Hematopoietic multipotent progenitor cell treated with erythropoietin and hydrocortisone succinate and interleukin-3 and kit ligand, for 17 days (in vitro differentiated cells): Measurements from ENCODE around the gene MBD6.

Source experiments
- DNase-seq: peaks from one replicate; pipeline ENCODE4 v3.0.0-alpha.2; 2015; ENCODE audit warnings: low spot score

Gene MBD6

GRCh38 chr12:57528831-57529555, 6.4 kb downstream of the MBD6 start:
- no peak for DNase-seq

- no peak for DNase-seq
Observed at GRCh38 chr12:57529831-57530230, 7.2 kb downstream of the MBD6 start.

- DNase-seq = no peak
Observed at GRCh38 chr12:57530396-57531142, 7.9 kb downstream of the MBD6 start.

- no peak for DNase-seq
Observed at GRCh38 chr12:57531836-57532235, 9.2 kb downstream of the MBD6 start.

DNA sequence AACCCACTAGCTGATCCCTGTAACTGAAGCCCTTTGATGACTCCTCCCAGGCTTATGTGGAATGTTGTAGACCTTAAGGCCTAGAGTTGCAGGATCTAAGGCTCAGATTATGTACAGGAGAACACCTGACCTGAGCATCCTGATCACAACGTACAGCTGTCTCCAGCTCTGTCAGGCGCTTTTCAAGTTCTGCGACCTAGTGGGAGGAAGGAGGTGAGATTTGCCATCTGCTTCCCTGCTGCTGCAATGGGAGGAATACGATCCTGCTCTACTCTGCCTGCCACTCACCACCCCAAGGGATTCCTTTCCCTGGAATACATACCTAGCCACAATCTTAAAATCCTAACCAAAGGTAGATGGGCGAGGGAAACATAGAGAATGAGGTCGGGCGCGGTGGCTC, 10.5 kb downstream of the MBD6 start:
- DNase-seq = no peak

- no peak for DNase-seq
Observed at GRCh38 chr12:57534250-57534649, 11.6 kb downstream of the MBD6 start.

- DNase-seq = no peak
Observed at GRCh38 chr12:57534991-57535543, 12.4 kb downstream of the MBD6 start.

DNA sequence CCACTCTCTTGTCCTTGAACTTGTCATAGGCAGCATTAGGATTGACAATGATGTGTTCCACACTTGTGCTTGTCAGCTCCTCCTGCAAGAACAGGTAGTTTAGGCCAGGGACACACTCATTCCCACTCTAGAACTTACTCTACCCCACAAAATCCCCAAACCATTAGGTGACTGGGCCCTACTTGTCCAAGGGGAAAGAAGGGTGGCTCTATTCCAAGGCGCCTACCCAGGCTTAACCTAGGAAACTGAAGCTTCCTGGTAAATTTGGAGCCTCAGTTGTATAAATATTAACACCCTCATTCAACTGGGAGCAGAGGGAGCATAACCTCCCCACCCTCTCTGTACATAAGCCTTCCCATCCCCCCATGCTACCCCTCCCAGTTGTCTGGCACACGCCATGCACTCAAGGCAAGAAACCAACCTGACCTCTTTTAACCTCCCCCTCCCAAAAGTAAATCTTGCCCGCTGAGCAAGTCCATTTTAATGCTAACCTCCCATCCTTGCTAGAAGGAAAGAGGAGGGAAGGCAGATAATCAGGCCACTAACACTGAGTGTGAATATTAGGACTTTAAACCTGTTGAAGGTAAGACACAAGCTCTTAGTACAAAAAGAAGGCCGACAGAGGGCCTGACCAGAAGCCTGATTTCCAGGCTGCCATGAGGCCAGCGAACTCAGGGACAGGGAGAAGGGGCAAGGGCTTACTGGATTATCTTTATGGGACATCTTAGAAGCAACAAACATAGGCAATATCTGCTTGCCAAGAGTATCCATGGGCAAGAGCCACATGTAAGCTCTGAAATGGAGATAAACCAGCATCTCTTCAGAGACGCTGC, 13.4 kb downstream of the MBD6 start:
- DNase-seq = no peak

DNA sequence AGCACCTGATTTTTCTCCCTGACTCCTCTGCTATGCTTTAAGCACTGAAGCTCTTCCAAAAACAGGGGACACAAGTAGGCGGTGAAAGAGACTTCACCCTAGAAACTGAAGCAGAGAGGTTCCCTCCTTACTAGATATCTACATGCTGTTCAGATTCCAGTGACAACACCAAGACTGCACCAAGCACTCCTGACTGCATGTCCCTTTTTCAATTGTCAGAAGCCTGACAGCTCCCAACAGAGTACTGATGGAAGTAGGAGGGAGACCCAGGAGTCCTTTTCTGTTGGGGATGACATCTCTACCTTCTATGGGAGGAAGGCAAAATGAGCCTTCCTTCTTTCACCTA, 13.9 kb downstream of the MBD6 start:
- no peak for DNase-seq

- peak; percentile 44 for DNase-seq
Observed at GRCh38 chr12:57539134-57539768, 16.6 kb downstream of the MBD6 start.

DNA sequence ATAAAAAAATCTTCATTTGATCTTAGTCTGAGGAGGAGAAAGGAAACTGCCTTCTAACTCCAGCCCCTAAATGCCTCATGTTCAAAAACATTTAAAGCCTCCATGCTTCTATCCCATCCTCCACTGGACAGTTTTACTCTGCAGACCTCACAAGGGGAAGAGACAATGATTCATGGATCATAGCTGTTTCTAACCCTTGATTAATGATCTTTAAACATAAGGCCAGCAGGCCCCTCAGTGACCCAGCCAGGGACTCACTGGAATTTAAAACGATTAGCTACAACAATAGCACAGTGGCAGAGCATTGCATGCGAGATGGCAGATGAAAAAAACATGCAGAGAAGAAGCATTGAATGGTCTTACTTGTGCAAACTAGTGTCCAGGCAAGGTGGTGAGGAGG, 18.4 kb downstream of the MBD6 start:
- no peak for DNase-seq

DNA sequence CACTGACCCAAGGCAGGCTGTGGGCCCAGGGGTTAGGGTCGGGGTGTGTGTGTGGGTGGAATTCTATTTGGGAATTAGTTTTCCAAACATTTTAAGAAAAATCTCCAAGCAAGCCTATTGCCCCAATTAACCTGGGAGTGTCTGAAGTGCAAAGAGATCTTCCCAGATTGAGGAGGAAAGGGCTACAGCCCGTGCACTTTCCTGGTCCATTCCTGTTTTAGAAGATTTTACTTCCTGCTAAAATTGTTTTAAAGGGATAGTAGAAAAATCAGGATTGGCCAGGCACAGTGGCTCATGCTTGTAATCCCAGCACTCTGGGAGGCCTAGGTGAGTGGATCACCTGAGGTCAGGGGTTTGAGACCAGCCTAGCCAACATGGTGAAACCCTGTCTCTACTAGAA, 19.1 kb downstream of the MBD6 start:
- DNase-seq = no peak

DNA sequence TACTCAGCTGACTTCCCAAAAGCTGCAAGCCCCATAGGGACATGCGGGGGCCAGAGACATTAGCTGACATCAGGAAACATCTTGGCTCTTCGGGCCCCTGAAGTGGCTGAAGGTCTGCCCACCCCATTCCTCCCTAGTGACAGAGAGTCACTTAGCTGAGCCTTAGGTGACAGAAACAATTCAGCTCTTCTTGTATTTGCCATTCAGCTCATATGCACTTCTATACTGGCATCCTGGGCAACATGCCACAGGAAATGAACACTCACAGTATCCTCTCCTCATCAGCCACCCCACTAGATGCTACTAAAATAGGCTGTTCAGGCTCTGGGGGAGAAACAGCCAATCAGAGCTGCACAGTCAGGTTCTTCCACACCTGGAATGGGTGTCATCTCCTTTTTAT, 21.0 kb downstream of the MBD6 start:
- no peak for DNase-seq

- no peak for DNase-seq
Observed at GRCh38 chr12:57545809-57546437, 23.3 kb downstream of the MBD6 start.

DNA sequence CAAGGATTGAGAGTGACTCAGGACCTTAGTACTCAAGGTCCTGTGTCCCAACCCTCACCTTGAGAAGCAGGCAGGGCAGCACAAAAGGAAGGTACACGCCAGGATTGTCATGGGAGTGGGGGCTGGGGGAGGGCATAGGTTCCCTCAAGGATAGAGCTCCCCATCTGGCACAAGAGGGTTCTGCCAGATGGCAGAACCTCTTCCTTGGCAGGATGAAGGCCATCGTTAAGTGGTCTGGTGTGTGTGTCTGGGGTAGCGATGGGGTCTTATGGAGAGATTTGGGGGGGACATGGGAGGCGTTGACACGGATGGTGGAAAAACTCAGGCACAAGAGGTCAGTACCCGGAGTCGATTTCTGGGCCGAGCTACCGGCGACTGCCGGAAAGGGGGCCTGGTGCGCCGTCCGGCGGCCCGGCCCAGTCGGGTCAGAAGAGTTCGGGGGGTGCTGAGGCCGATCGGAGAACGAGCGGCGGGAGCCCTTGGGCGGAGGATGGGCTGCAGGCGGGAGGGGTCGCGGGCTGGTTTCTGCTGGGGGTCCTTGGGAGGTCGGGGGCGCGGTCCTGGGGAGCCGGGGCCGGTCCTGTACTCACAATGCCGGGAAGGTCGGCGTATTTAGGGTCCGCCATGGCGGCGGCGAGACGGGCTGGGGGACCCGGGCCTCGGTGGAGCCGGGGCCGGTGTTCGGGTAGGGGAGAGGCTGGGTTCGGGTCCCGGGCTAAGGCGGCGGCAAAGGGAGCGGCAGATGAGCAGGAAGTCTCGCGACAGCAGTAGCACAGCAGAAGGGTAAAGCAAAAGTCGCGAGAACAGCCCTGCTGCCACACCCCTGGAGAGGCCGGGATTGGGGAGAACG, 24.0 kb downstream of the MBD6 start, which contains the start of gene DCTN2:
DCTN2 (minus strand) TSS at position 755 of the 850 bp plus-strand sequence; CDS start at position 626, 129 bp downstream.
- DNase-seq = peak; percentile 97

GRCh38 chr12:57547288-57548012, 24.8 kb downstream of the MBD6 start:
- DNase-seq = no peak

DNA sequence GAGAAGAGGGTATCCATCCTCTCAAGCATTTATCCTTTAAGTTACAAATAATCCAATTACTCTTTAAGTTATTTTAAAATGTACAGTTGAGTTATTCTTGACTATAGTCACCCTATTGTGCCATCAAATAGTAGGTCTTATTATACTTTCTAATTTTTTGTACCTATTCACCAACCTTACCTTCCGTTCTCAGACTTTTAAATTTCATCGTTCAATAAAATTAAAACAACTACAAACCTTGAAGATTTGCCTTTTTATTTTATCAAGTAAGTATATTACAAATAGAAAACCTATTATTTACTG, 25.3 kb downstream of the MBD6 start:
- DNase-seq = no peak

DNA sequence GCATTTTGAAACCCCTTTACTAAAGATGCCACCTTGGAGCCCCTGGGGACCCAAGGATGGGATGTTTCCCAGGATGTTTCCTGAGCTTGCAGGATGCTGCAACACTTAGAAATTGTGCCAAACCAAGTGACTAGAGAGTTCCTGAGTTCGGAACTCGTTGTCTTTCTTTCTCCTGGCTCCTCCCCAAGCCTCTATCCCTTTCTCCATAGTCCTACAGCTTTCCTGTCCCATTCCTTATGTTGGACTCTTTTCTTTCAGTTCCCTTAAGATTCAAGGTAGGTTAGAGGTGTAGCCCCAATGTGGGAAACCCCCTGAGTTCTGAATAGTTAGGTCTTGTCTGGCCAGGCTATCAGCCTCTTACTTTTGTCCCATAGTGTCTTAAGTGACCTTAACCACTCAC, 25.9 kb downstream of the MBD6 start:
- DNase-seq = no peak

DNA sequence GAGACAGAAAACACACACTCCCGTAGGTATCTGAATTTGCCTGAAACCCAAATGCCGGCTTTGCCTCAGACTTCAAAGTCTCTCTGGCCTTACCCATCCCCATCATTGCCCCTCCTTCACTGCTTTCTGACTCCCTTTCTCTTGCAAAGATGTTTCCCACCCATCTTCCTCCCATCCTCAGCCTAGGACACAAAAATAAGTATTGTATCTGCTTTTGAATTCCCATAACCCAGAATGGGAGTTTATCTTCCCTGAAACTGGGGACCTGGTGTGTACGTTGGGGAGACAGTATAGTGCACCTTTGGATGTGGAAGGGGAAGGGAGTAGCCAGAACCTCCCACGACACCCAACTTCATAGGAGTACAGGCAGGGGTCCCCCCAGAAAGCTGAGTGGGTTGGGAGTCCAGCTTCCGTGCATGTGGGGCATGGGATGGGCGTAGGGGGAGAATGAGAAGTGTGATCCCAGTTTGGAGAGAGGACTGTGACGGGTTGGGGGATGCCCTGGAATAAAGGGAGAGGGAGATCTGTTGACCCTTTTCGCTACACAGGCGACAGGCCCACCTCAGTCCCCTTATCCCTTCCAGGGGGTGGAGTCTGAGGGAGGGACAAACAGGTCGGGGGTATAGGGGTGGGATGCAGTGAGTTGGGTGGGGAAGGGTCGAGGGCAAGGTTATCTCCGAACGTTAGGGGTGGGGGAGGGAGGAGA, 26.7 kb downstream of the MBD6 start:
- DNase-seq = no peak
